ENCODE data around the gene MVB12A.

The MVB12A gene

GRCh38 chr19:17405250-17406045, 14.4 kb upstream of the MVB12A start, which contains the start of gene BST2:
Gene BST2, minus strand, starts transcription at chr19:17405630. Its CDS starts 55 bp downstream, at chr19:17405575.
- peak; percentile 26 for DNase-seq

- no peak for DNase-seq
These were observed 13.6 kb upstream of the MVB12A start for GRCh38 chr19:17406046-17406886.

GRCh38 chr19:17406887-17407196, 13.0 kb upstream of the MVB12A start:
- DNase-seq: no peak

GRCh38 chr19:17409990-17410389, 9.9 kb upstream of the MVB12A start:
- no peak for DNase-seq

GRCh38 chr19:17411801-17412200, 8.0 kb upstream of the MVB12A start:
- no peak for DNase-seq

- DNase-seq: no peak
These were observed 5.8 kb upstream of the MVB12A start for GRCh38 chr19:17414097-17414496.

GRCh38 chr19:17415121-17415520, 4.7 kb upstream of the MVB12A start:
- no peak for DNase-seq

GRCh38 chr19:17418710-17419109, 1.1 kb upstream of the MVB12A start:
- DNase-seq: no peak

GRCh38 chr19:17419154-17419620, 660 bp upstream of the MVB12A start:
- no peak for DNase-seq

GRCh38 chr19:17420475-17420924, 653 bp downstream of the MVB12A start:
- no peak for DNase-seq

GRCh38 chr19:17421942-17422341, 2.1 kb downstream of the MVB12A start:
- no peak for DNase-seq

- DNase-seq: no peak
These were observed 3.8 kb downstream of the MVB12A start for GRCh38 chr19:17423429-17424208.

- DNase-seq: no peak
These were observed 5.0 kb downstream of the MVB12A start for GRCh38 chr19:17424743-17425365.

GRCh38 chr19:17429641-17430113, 9.8 kb downstream of the MVB12A start:
- DNase-seq: no peak

- DNase-seq: no peak
These were observed 11.6 kb downstream of the MVB12A start for GRCh38 chr19:17431417-17431816.

- DNase-seq: no peak
These were observed 15.4 kb downstream of the MVB12A start for GRCh38 chr19:17435218-17435617.

- DNase-seq: no peak
These were observed 16.4 kb downstream of the MVB12A start for GRCh38 chr19:17436094-17436873.

- no peak for DNase-seq
These were observed 17.0 kb downstream of the MVB12A start for GRCh38 chr19:17436874-17437267.

GRCh38 chr19:17441241-17442021, 21.6 kb downstream of the MVB12A start:
- no peak for DNase-seq

- DNase-seq: no peak
These were observed 25.8 kb downstream of the MVB12A start for GRCh38 chr19:17445526-17446165.

Data from activated effector memory CD4-positive, alpha-beta T cell treated with Interleukin-2 at 50 U/mL for 16 hours (primary cell).